Endodermal cell (in vitro differentiated cells): Measurements from ENCODE around the gene RALGPS1. TPM values are rescaled to one million over a fixed set of nuclear protein-coding genes. Genes with fewer than 3 reads are reported as not detected.
A peak's percentile ranks its signal among the peaks of the same experiment; 100 is the strongest.

ENCODE experiments used
- DNase-seq: peaks from one replicate; pipeline ENCODE4 v3.0.0-alpha.2; 2017
- H3K27ac ChIP-seq: 2 replicates; pipeline ENCODE4 v1.5.1; 2013; ENCODE audit warnings: mild to moderate bottlenecking, low read depth, low read length, moderate library complexity
- H3K27me3 ChIP-seq: 2 replicates; pipeline ENCODE4 v1.6.1; 2013; ENCODE audit warnings: mild to moderate bottlenecking, low read length, moderate library complexity; ENCODE audit not compliant: insufficient read depth, control insufficient read depth, poor library complexity, severe bottlenecking
- H3K36me3 ChIP-seq: 2 replicates; pipeline ENCODE4 v1.7.0; 2013; ENCODE audit warnings: mild to moderate bottlenecking, low read length, moderate library complexity; ENCODE audit not compliant: control insufficient read depth, insufficient read depth
- H3K4me1 ChIP-seq: one replicate; pipeline ENCODE4 v1.7.0; 2013; ENCODE audit warnings: low read length; ENCODE audit not compliant: control insufficient read depth, insufficient read depth
- H3K4me3 ChIP-seq: 2 replicates; pipeline ENCODE4 v1.5.1; 2013; ENCODE audit warnings: mild to moderate bottlenecking, low read length, moderate library complexity
- H3K9ac ChIP-seq: 2 replicates; pipeline ENCODE4 v1.6.1; 2013; ENCODE audit warnings: mild to moderate bottlenecking, low read length, moderate library complexity; ENCODE audit not compliant: poor library complexity, severe bottlenecking; ENCODE audit errors: extremely low read depth
- H3K9me3 ChIP-seq: 2 replicates; pipeline ENCODE4 v1.6.1; 2013; ENCODE audit warnings: mild to moderate bottlenecking, low read length, moderate library complexity; ENCODE audit not compliant: control insufficient read depth
- H3K27ac Mint-ChIP-seq: 2 replicates; pipeline ENCODE4 v1.8.0; 2020; ENCODE audit warnings: mixed read lengths
- H3K27me3 Mint-ChIP-seq: 2 replicates; pipeline ENCODE4 v1.8.0; 2021; ENCODE audit warnings: mild to moderate bottlenecking, mixed read lengths; ENCODE audit not compliant: insufficient read depth
- H3K36me3 Mint-ChIP-seq: 2 replicates; pipeline ENCODE4 v1.8.0; 2020; ENCODE audit warnings: low read depth, mixed read lengths
- H3K4me1 Mint-ChIP-seq: 2 replicates; pipeline ENCODE4 v1.8.0; 2020; ENCODE audit warnings: mixed read lengths
- H3K4me3 Mint-ChIP-seq: 2 replicates; pipeline ENCODE4 v1.8.0; 2020; ENCODE audit warnings: mild to moderate bottlenecking, moderate library complexity, mixed read lengths
- H3K9me3 Mint-ChIP-seq: 2 replicates; pipeline ENCODE4 v1.8.0; 2020; ENCODE audit warnings: mild to moderate bottlenecking, mixed read lengths
- WGBS, 2 experiments: methylation state at CpG; one replicate each; pipeline versions ENCODE4 v1.1.5 to v1.1.7; 2013; ENCODE audit warnings: missing lambda C conversion rate in 2 of 2, mixed read lengths in 1 of 2; ENCODE audit not compliant: insufficient coverage in 1 of 2, insufficient read length in 1 of 2; 5-methylcytosine and 5-hydroxymethylcytosine counted together
- total RNA-seq, 2 donors: library from RNA; stranded (reverse); fragmentation: NEBNext Ultra II Directional in 1 of 2; extraction: Animal tissue kit (Norgen Biotek cat#: 25700) in 1 of 2; gene quantifications; 2 replicates in 1 of 2; 3 replicates in 1 of 2; pipeline ENCODE4 v1.2.1, GENCODE V29; 2021
- TF ChIP-seq, protein P1 (sequence below): fragments of 200-600 bp; sonication (generic); conservative IDR thresholded peaks from 2 replicates; pipeline ENCODE4 v1.5.0; 2021; ENCODE audit warnings: antibody characterized with exemption, mild to moderate bottlenecking

The RALGPS1 gene
- total RNA-seq, 2 donors from 2014 or later, result 23.3 to 25.0 TPM

DNA sequence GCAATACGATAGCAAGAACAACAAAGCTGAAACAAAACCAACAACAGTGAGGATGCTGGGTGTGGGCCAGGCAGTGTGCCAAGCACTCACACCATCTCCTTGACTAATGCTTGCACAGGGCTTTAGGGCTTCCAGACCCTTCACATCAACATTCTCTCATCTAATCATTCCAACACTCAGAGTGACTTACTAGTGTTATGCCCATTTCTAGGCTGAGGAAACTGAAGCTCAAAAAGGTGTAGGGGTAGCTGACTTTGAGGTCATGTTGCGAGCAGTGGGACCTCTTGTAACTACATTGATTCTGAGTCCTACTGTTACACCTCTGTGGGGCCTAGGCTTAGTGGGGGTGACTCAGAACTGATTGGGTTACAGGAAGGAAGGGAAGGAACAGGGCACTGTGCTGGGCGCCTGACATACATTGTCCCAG, 198.2 kb downstream of the RALGPS1 start:
- Histone ChIP-seq H3K4me3 (no peak overlapping the region), H3K36me3 (no peaks in the 10 kb centered on the region), H3K9ac (no peak overlapping the region), H3K27me3 (no peaks in the 10 kb centered on the region), H3K27ac (no peak overlapping the region), H3K9me3 (no peaks in the 10 kb centered on the region), H3K4me1 (peaks cover 29% of the 10 kb centered on the region)
- TF ChIP-seq, protein P1, sequence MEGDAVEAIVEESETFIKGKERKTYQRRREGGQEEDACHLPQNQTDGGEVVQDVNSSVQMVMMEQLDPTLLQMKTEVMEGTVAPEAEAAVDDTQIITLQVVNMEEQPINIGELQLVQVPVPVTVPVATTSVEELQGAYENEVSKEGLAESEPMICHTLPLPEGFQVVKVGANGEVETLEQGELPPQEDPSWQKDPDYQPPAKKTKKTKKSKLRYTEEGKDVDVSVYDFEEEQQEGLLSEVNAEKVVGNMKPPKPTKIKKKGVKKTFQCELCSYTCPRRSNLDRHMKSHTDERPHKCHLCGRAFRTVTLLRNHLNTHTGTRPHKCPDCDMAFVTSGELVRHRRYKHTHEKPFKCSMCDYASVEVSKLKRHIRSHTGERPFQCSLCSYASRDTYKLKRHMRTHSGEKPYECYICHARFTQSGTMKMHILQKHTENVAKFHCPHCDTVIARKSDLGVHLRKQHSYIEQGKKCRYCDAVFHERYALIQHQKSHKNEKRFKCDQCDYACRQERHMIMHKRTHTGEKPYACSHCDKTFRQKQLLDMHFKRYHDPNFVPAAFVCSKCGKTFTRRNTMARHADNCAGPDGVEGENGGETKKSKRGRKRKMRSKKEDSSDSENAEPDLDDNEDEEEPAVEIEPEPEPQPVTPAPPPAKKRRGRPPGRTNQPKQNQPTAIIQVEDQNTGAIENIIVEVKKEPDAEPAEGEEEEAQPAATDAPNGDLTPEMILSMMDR, result no peak
- H3K4me1 Mint-ChIP-seq, result peaks cover 49% of the 10 kb centered on the region
- no peak overlapping the region for H3K4me3 Mint-ChIP-seq
- WGBS, 2 experiments, result 95 to 100% methylated on average over 2 to 3 of the region's 3 CpGs
- peaks cover 4% of the 10 kb centered on the region for H3K36me3 Mint-ChIP-seq
- no peaks in the 10 kb centered on the region for H3K27me3 Mint-ChIP-seq
- DNase-seq, result no peak
- H3K9me3 Mint-ChIP-seq, result no peaks in the 10 kb centered on the region
- H3K27ac Mint-ChIP-seq, result peak overlapping the region; percentile 74

DNA sequence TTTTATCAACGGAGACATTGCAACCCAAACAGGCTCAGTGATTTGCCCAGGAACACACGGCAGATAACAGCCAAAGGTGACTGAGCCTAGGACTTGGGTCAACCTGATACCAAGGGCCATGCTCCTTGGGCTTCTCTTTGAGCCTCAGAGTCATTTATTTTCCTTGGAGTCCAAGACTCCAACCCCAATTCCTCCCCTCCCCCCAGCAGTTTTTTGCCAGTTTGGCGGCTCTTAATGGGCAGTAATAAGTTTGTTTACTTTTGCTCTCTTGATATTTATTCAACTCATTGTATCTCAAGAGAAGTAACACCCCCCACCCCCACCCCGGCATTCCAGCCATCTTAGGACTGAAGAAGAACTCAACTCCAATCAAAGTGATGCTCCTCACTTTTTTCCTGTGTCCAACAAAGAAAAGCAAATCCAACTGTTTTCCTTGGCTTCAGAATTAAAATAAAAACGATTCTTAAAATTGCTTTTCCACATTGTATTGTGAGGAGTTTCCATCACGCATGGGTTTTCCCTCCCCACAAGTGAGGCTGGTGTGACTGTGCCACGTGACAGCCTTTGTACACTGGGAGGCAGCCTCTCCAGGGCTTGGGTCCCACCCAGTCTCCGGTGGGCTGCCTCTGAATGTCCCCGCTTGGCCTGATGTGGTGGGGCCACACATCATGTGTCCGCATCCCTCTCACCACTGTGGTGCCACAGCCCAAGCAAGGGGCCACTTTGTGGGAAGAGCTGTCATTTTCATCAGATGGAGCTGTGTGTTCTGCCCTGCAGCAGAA, 198.8 kb downstream of the RALGPS1 start:
- TF ChIP-seq, protein P1, result no peak
- DNase-seq, result no peak
- no peak overlapping the region for H3K27ac ChIP-seq
- Mint-ChIP-seq H3K9me3 (no peaks in the 10 kb centered on the region), H3K4me3 (no peak overlapping the region), H3K27me3 (no peaks in the 10 kb centered on the region), H3K27ac (peak overlapping the region; percentile 74), H3K36me3 (no peaks in the 10 kb centered on the region), H3K4me1 (peaks cover 55% of the 10 kb centered on the region)
- no peaks in the 10 kb centered on the region for H3K36me3 ChIP-seq
- H3K4me1 ChIP-seq, result peaks cover 31% of the 10 kb centered on the region
- no peaks in the 10 kb centered on the region for H3K27me3 ChIP-seq
- H3K9ac ChIP-seq, result no peak overlapping the region
- H3K4me3 ChIP-seq, result no peak overlapping the region
- H3K9me3 ChIP-seq, result no peaks in the 10 kb centered on the region
- 96 to 97% methylated on average over 8 to 9 of the region's 10 CpGs for WGBS, 2 experiments

DNA sequence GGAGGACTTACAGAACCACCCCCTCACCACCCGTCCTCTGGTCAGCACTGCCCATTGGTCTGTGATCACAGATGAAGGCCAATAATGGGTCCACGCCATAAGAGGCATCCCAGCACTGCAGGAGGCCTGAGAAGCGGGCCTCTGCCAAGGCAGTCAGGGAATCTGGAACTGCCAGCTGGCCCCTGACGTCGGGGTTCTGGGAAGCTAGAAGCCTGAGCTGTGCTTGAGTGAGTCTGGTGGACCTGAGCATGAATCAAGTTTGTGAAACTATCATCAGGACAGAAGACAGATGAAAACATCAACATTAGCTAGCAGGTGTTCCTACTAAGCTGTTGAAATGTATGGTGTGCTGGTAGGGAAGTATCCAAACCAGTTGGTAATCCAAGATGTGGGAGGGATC, 200.0 kb downstream of the RALGPS1 start:
- 90 to 100% methylated on average over 4 to 5 of the region's 5 CpGs for WGBS, 2 experiments
- no peak overlapping the region for H3K4me3 Mint-ChIP-seq
- Histone ChIP-seq H3K36me3 (no peaks in the 10 kb centered on the region), H3K27ac (no peak overlapping the region), H3K27me3 (no peaks in the 10 kb centered on the region), H3K9me3 (no peaks in the 10 kb centered on the region), H3K4me3 (no peak overlapping the region), H3K4me1 (peaks cover 38% of the 10 kb centered on the region), H3K9ac (no peak overlapping the region)
- TF ChIP-seq, protein P1, result no peak
- peaks cover 2% of the 10 kb centered on the region for H3K36me3 Mint-ChIP-seq
- no peak overlapping the region for H3K27ac Mint-ChIP-seq
- DNase-seq, result no peak
- no peaks in the 10 kb centered on the region for H3K9me3 Mint-ChIP-seq
- H3K27me3 Mint-ChIP-seq, result no peaks in the 10 kb centered on the region
- H3K4me1 Mint-ChIP-seq, result peaks cover 60% of the 10 kb centered on the region
